Muscle layer of colon (tissue), 2 donors: ENCODE results near the gene TIMP3.

Experiments
- H3K27ac ChIP-seq: one replicate; pipeline ENCODE4 v1.7.0; 2013; ENCODE audit warnings: low read depth, mild to moderate bottlenecking, low read length, moderate library complexity
- H3K27me3 ChIP-seq, 2 donors: one replicate each; pipeline ENCODE4 v1.7.0; 2013; ENCODE audit warnings: low read length in 2 of 2, mild to moderate bottlenecking in 2 of 2; ENCODE audit not compliant: insufficient read depth in 2 of 2, control insufficient read depth in 1 of 2
- H3K36me3 ChIP-seq: one replicate; pipeline ENCODE4 v1.7.0; 2013; ENCODE audit warnings: mild to moderate bottlenecking, low read length; ENCODE audit not compliant: insufficient read depth
- H3K4me1 ChIP-seq: one replicate; pipeline ENCODE4 v1.7.0; 2013; ENCODE audit warnings: mild to moderate bottlenecking, low read length; ENCODE audit not compliant: insufficient read depth
- H3K4me3 ChIP-seq, 2 donors: one replicate each; pipeline ENCODE4 v1.7.0; 2013; ENCODE audit warnings: low read length in 2 of 2, low read depth in 1 of 2, mild to moderate bottlenecking in 1 of 2, moderate library complexity in 1 of 2
- H3K9ac ChIP-seq: one replicate; pipeline ENCODE4 v1.7.0; 2013; ENCODE audit warnings: low read length
- H3K9me3 ChIP-seq: one replicate; pipeline ENCODE4 v1.7.0; 2013; ENCODE audit warnings: mild to moderate bottlenecking, low read length
- donor health status: abdominal sarcoma.
- donor health status: Adenocarcinoma of cecum.

TIMP3 gene

GRCh38 chr22:32880061-32880460 lies 78.6 kb downstream of the TIMP3 start:
- no peak overlapping the region for H3K27ac ChIP-seq
- no peaks in the 10 kb centered on the region for H3K36me3 ChIP-seq
- no peak overlapping the region for H3K9ac ChIP-seq
- no peak overlapping the region for H3K4me3 ChIP-seq
- H3K9me3 ChIP-seq: no peaks in the 10 kb centered on the region
- H3K4me1 ChIP-seq: peaks cover 9% of the 10 kb centered on the region
- no peaks in the 10 kb centered on the region for H3K27me3 ChIP-seq

- peaks cover 9% of the 10 kb centered on the region for H3K4me1 ChIP-seq
- no peaks in the 10 kb centered on the region for H3K27me3 ChIP-seq
- H3K4me3 ChIP-seq: no peak overlapping the region
- no peak overlapping the region for H3K27ac ChIP-seq
- no peak overlapping the region for H3K9ac ChIP-seq
- no peaks in the 10 kb centered on the region for H3K9me3 ChIP-seq
- no peaks in the 10 kb centered on the region for H3K36me3 ChIP-seq
Observed at GRCh38 chr22:32880505-32880892, 79.0 kb downstream of the TIMP3 start.

GRCh38 chr22:32880893-32881596 lies 79.5 kb downstream of the TIMP3 start:
- H3K4me1 ChIP-seq: peaks cover 9% of the 10 kb centered on the region
- no peaks in the 10 kb centered on the region for H3K36me3 ChIP-seq
- no peak overlapping the region for H3K27ac ChIP-seq
- no peak overlapping the region for H3K9ac ChIP-seq
- no peak overlapping the region for H3K4me3 ChIP-seq
- H3K9me3 ChIP-seq: no peaks in the 10 kb centered on the region
- no peaks in the 10 kb centered on the region for H3K27me3 ChIP-seq

- Histone ChIP-seq H3K9ac (no peak overlapping the region), H3K9me3 (no peaks in the 10 kb centered on the region), H3K27ac (no peak overlapping the region)
Observed at GRCh38 chr22:32882360-32882755, 80.9 kb downstream of the TIMP3 start.

GRCh38 chr22:32882774-32883530 lies 81.4 kb downstream of the TIMP3 start:
- no peaks in the 10 kb centered on the region for H3K36me3 ChIP-seq
- peaks cover 17% of the 10 kb centered on the region for H3K4me1 ChIP-seq
- no peaks in the 10 kb centered on the region for H3K9me3 ChIP-seq
- no peak overlapping the region for H3K4me3 ChIP-seq
- no peak overlapping the region for H3K27ac ChIP-seq
- no peaks in the 10 kb centered on the region for H3K27me3 ChIP-seq
- no peak overlapping the region for H3K9ac ChIP-seq

More at GRCh38 chr22:32882360-32882755, 80.9 kb downstream of the TIMP3 start:
- H3K36me3 ChIP-seq: no peaks in the 10 kb centered on the region
- no peak overlapping the region for H3K4me3 ChIP-seq
- H3K4me1 ChIP-seq: peaks cover 11% of the 10 kb centered on the region
- no peaks in the 10 kb centered on the region for H3K27me3 ChIP-seq

- Histone ChIP-seq H3K9me3 (no peaks in the 10 kb centered on the region), H3K36me3 (no peaks in the 10 kb centered on the region), H3K4me1 (peaks cover 16% of the 10 kb centered on the region)
Observed at GRCh38 chr22:32887324-32887980, 85.9 kb downstream of the TIMP3 start.

GRCh38 chr22:32888976-32889375 lies 87.5 kb downstream of the TIMP3 start:
- H3K4me1 ChIP-seq: peaks cover 16% of the 10 kb centered on the region
- no peak overlapping the region for H3K4me3 ChIP-seq
- no peaks in the 10 kb centered on the region for H3K9me3 ChIP-seq
- no peaks in the 10 kb centered on the region for H3K36me3 ChIP-seq
- no peaks in the 10 kb centered on the region for H3K27me3 ChIP-seq
- no peak overlapping the region for H3K9ac ChIP-seq
- H3K27ac ChIP-seq: no peak overlapping the region

More at GRCh38 chr22:32887324-32887980, 85.9 kb downstream of the TIMP3 start:
- Histone ChIP-seq H3K9ac (no peak overlapping the region), H3K27ac (no peak overlapping the region), H3K4me3 (no peak overlapping the region), H3K27me3 (no peaks in the 10 kb centered on the region)

- H3K4me3 ChIP-seq: no peak overlapping the region
- no peaks in the 10 kb centered on the region for H3K27me3 ChIP-seq
- H3K36me3 ChIP-seq: no peaks in the 10 kb centered on the region
- H3K9me3 ChIP-seq: no peaks in the 10 kb centered on the region
- no peak overlapping the region for H3K27ac ChIP-seq
- H3K9ac ChIP-seq: no peak overlapping the region
- no peaks in the 10 kb centered on the region for H3K4me1 ChIP-seq
Observed at GRCh38 chr22:32896891-32897290, 95.4 kb downstream of the TIMP3 start.

GRCh38 chr22:32897400-32897799 lies 95.9 kb downstream of the TIMP3 start:
- no peak overlapping the region for H3K27ac ChIP-seq
- no peaks in the 10 kb centered on the region for H3K36me3 ChIP-seq
- H3K9ac ChIP-seq: no peak overlapping the region
- no peak overlapping the region for H3K4me3 ChIP-seq
- H3K27me3 ChIP-seq: no peaks in the 10 kb centered on the region
- no peaks in the 10 kb centered on the region for H3K9me3 ChIP-seq
- no peaks in the 10 kb centered on the region for H3K4me1 ChIP-seq

GRCh38 chr22:32900886-32901635 lies 99.6 kb downstream of the TIMP3 start:
- no peaks in the 10 kb centered on the region for H3K36me3 ChIP-seq
- H3K9me3 ChIP-seq: no peaks in the 10 kb centered on the region
- H3K4me3 ChIP-seq: no peak overlapping the region
- H3K27me3 ChIP-seq: no peaks in the 10 kb centered on the region
- H3K9ac ChIP-seq: no peak overlapping the region
- H3K4me1 ChIP-seq: peaks cover 17% of the 10 kb centered on the region
- H3K27ac ChIP-seq: no peak overlapping the region

- H3K27ac ChIP-seq: no peak overlapping the region
- no peaks in the 10 kb centered on the region for H3K36me3 ChIP-seq
- H3K27me3 ChIP-seq: no peaks in the 10 kb centered on the region
- no peak overlapping the region for H3K4me3 ChIP-seq
- no peaks in the 10 kb centered on the region for H3K9me3 ChIP-seq
- H3K4me1 ChIP-seq: peaks cover 18% of the 10 kb centered on the region
- H3K9ac ChIP-seq: no peak overlapping the region
Observed at GRCh38 chr22:32901925-32902324, 100.4 kb downstream of the TIMP3 start.
